OCI-LY1 (cell line): ENCODE measurements around the gene DLX2.

Source experiments
- CTCF ChIP-seq: fragments of 200-600 bp; sonication (generic), shearing (Covaris generic); IDR thresholded peaks from 2 replicates; pipeline ENCODE4 v1.5.1; 2017; ENCODE audit warnings: mild to moderate bottlenecking, antibody characterized with exemption, low read length, moderate library complexity, mixed read lengths
- EZH2 ChIP-seq: fragments of 200-600 bp; sonication (generic), shearing (Covaris generic); IDR thresholded peaks from 2 replicates; pipeline ENCODE4 v1.8.0; 2017; ENCODE audit warnings: borderline replicate concordance, mixed run types, mild to moderate bottlenecking, antibody characterized with exemption, low read length, moderate library complexity, mixed read lengths

GRCh38 chr2:172147944-172148650 lies 45.4 kb upstream of the DLX2 start:
- TF ChIP-seq CTCF (no peak), EZH2 (no peak)
